Measurements from ENCODE around the gene MSMO1.

GRCh38 chr4:165294907-165295306 is 32.6 kb upstream of the MSMO1 start:
- TF ChIP-seq CTCF (IDR thresholded peaks at IDR 0.05; ENCODE audit: borderline replicate concordance, extremely low read depth, low read length, poor library complexity, severe bottlenecking) = no peak
- no peak for TF ChIP-seq EZH2 (IDR thresholded peaks at IDR 0.05; ENCODE audit: borderline replicate concordance, low read depth, low read length, severe bottlenecking)

All from DND-41 (cell line).